H1 (cell line): ENCODE results near the gene SLC6A3. TPM values are rescaled to one million over a fixed set of nuclear protein-coding genes. Genes with fewer than 3 reads are reported as not detected.

Experiments
- CTCF ChIA-PET: fragments of 300-600 bp; sonication (Branson Sonifier 250); formaldehyde crosslinking; loops from one replicate; lab custom pipeline; 2021; ENCODE audit not compliant: partially characterized antibody; lab: Charles Lee
- POLR2A ChIA-PET: fragments of 300-600 bp; sonication (Branson Sonifier 250); formaldehyde crosslinking; loops from one replicate; lab custom pipeline; 2021; ENCODE audit warnings: inconsistent platforms; ENCODE audit not compliant: partially characterized antibody; lab: Charles Lee
- DNase-seq, 2 experiments: peaks; one replicate each; pipeline versions ENCODE4 v3.0.0 to v3.0.0-alpha.2; 2010 to 2022; ENCODE audit warnings: low spot score in 2 of 2, low read depth in 1 of 2, mixed read lengths in 1 of 2
- FAIRE-seq: peaks from 2 replicates; lab custom pipeline; 2011; peaks lifted over from hg19 to GRCh38; lab: Jason Lieb, UNC
- H2AFZ ChIP-seq: 2 replicates; pipeline ENCODE4 v1.8.1; 2012; ENCODE audit warnings: low read length, inconsistent platforms
- H2AK5ac ChIP-seq: 2 replicates; pipeline ENCODE4 v1.6.1; 2013; ENCODE audit warnings: low read depth, low read length
- H2BK120ac ChIP-seq: replicated peaks from 2 replicates; pipeline ENCODE3; 2013; ENCODE audit warnings: low read depth, low read length, inconsistent platforms
- H2BK12ac ChIP-seq: 2 replicates; pipeline ENCODE4 v1.6.1; 2013; ENCODE audit warnings: low read depth, low read length
- H2BK15ac ChIP-seq: 2 replicates; pipeline ENCODE4 v1.6.1; 2013; ENCODE audit warnings: low read length
- H2BK20ac ChIP-seq: 2 replicates; pipeline ENCODE4 v1.6.1; 2013; ENCODE audit warnings: low read length
- H2BK5ac ChIP-seq: 2 replicates; pipeline ENCODE4 v1.6.1; 2013; ENCODE audit warnings: low read depth, low read length
- H3K14ac ChIP-seq: 2 replicates; pipeline ENCODE4 v1.6.1; 2013; ENCODE audit warnings: inconsistent platforms; ENCODE audit not compliant: insufficient read length
- H3K18ac ChIP-seq: 2 replicates; pipeline ENCODE4 v1.6.1; 2013; ENCODE audit warnings: low read length; ENCODE audit errors: extremely low read depth
- H3K23ac ChIP-seq: 2 replicates; pipeline ENCODE4 v1.6.1; 2013; ENCODE audit warnings: inconsistent platforms; ENCODE audit not compliant: insufficient read length
- H3K23me2 ChIP-seq: 2 replicates; pipeline ENCODE4 v1.6.1; 2013; ENCODE audit warnings: low read depth, low read length
- H3K27ac ChIP-seq: 2 replicates; pipeline ENCODE4 v1.6.1; 2011; ENCODE audit warnings: low read depth, low read length, inconsistent platforms
- H3K27me3 ChIP-seq, 4 experiments: replicated peaks in 1 of 4; 1 replicate in 1 of 4; 2 replicates in 3 of 4; pipeline versions ENCODE4 v1.6.1 to v1.8.1; 2011 to 2013; ENCODE audit warnings: low read length in 3 of 4, mild to moderate bottlenecking in 3 of 4, inconsistent platforms in 2 of 4, mixed read lengths in 2 of 4, moderate library complexity in 1 of 4; ENCODE audit not compliant: control insufficient read depth in 3 of 4, insufficient read depth in 3 of 4; ENCODE audit errors: extremely low read depth in 1 of 4
- H3K36me3 ChIP-seq, 4 experiments: 2 replicates each; pipeline versions ENCODE4 v1.6.1 to v1.8.1; 2011 to 2013; ENCODE audit warnings: mild to moderate bottlenecking in 4 of 4, low read length in 3 of 4, moderate library complexity in 2 of 4, control low read depth in 1 of 4, inconsistent platforms in 1 of 4; ENCODE audit not compliant: insufficient read depth in 4 of 4, control insufficient read depth in 2 of 4
- H3K4ac ChIP-seq: replicated peaks from 2 replicates; pipeline ENCODE3; 2013; ENCODE audit warnings: low read length, low read depth, mixed read lengths, inconsistent platforms; ENCODE audit not compliant: insufficient read length
- H3K4me1 ChIP-seq, 4 experiments: replicated peaks in 1 of 4; 1 replicate in 1 of 4; 2 replicates in 3 of 4; pipeline versions ENCODE4 v1.6.1 to v1.8.1; 2011 to 2013; ENCODE audit warnings: low read length in 3 of 4, inconsistent platforms in 2 of 4, mixed read lengths in 1 of 4; ENCODE audit not compliant: insufficient read depth in 4 of 4, control insufficient read depth in 3 of 4
- H3K4me2 ChIP-seq, 2 experiments: 2 replicates each; pipeline versions ENCODE4 v1.6.1 to v1.8.1; 2011 to 2013; ENCODE audit warnings: low read depth in 2 of 2, low read length in 2 of 2, control low read depth in 1 of 2, inconsistent platforms in 1 of 2, mild to moderate bottlenecking in 1 of 2; ENCODE audit not compliant: insufficient read depth in 1 of 2
- H3K4me3 ChIP-seq, 4 experiments: fragments of 200-600, 300-600 bp in 1 of 4; sonication (generic), shearing (Covaris generic), sonication (Bioruptor Twin) in 1 of 4; 2 replicates each; pipeline versions ENCODE4 v1.5.1 to v1.8.1; 2011 to 2016; ENCODE audit warnings: low read length in 4 of 4, low read depth in 3 of 4, control low read depth in 2 of 4, inconsistent platforms in 2 of 4, mild to moderate bottlenecking in 2 of 4, mixed read lengths in 1 of 4, moderate library complexity in 1 of 4; ENCODE audit not compliant: insufficient read depth in 2 of 4; ENCODE audit errors: extremely low read depth in 1 of 4
- H3K56ac ChIP-seq: replicated peaks from 2 replicates; pipeline ENCODE3; 2013; ENCODE audit warnings: low read depth, mild to moderate bottlenecking, mixed read lengths, low read length, inconsistent platforms; ENCODE audit not compliant: insufficient read length
- H3K79me1 ChIP-seq: 2 replicates; pipeline ENCODE4 v1.6.1; 2013; ENCODE audit warnings: low read depth, low read length, control low read depth
- H3K79me2 ChIP-seq, 2 experiments: 2 replicates each; pipeline versions ENCODE4 v1.6.1 to v1.8.1; 2012 to 2013; ENCODE audit warnings: low read length in 2 of 2, mild to moderate bottlenecking in 2 of 2, inconsistent platforms in 1 of 2; ENCODE audit not compliant: insufficient read depth in 2 of 2, control insufficient read depth in 1 of 2
- H3K9ac ChIP-seq, 4 experiments: replicated peaks in 1 of 4; 1 replicate in 1 of 4; 2 replicates in 3 of 4; pipeline versions ENCODE4 v1.6.1 to v1.8.1; 2011 to 2013; ENCODE audit warnings: low read depth in 3 of 4, low read length in 3 of 4, control low read depth in 2 of 4, mild to moderate bottlenecking in 2 of 4, moderate library complexity in 2 of 4, inconsistent platforms in 1 of 4; ENCODE audit errors: extremely low read depth in 1 of 4
- H3K9me3 ChIP-seq, 2 experiments: 2 replicates each; pipeline versions ENCODE4 v1.6.1 to v1.8.1; 2012 to 2013; ENCODE audit warnings: mild to moderate bottlenecking in 2 of 2, moderate library complexity in 2 of 2, control low read depth in 1 of 2, inconsistent platforms in 1 of 2, low read depth in 1 of 2, low read length in 1 of 2, mixed read lengths in 1 of 2; ENCODE audit not compliant: insufficient read depth in 2 of 2
- H4K20me1 ChIP-seq, 2 experiments: replicated peaks in 1 of 2; 2 replicates each; pipeline versions ENCODE3 to v1.8.1; 2011 to 2013; ENCODE audit warnings: inconsistent platforms in 2 of 2, low read length in 2 of 2, mild to moderate bottlenecking in 1 of 2; ENCODE audit not compliant: insufficient read depth in 2 of 2, control insufficient read depth in 1 of 2
- H4K5ac ChIP-seq: 2 replicates; pipeline ENCODE4 v1.6.1; 2013; ENCODE audit warnings: low read length, low read depth, mixed read lengths, inconsistent platforms; ENCODE audit not compliant: insufficient read length
- H4K8ac ChIP-seq: 2 replicates; pipeline ENCODE4 v1.8.0; 2013; ENCODE audit warnings: mild to moderate bottlenecking, moderate library complexity, low read length, inconsistent platforms; ENCODE audit not compliant: insufficient read depth; ENCODE audit errors: extremely low read depth
- H4K91ac ChIP-seq: replicated peaks from 2 replicates; pipeline ENCODE3; 2013; ENCODE audit warnings: low read length, mixed read lengths, inconsistent platforms; ENCODE audit not compliant: insufficient read length
- ATF3 ChIP-seq: IDR thresholded peaks from 2 replicates; pipeline ENCODE4 v1.6.1; 2011; ENCODE audit warnings: low read depth, mild to moderate bottlenecking, low read length; ENCODE audit not compliant: insufficient read depth
- HDAC2 ChIP-seq, 2 experiments: fragments of 300-600 bp in 1 of 2; sonication (generic) in 1 of 2; IDR thresholded peaks; 2 replicates each; pipeline ENCODE4 v1.6.1; 2011 to 2012; ENCODE audit warnings: low read depth in 2 of 2, low read length in 2 of 2, mild to moderate bottlenecking in 2 of 2, moderate library complexity in 2 of 2, borderline replicate concordance in 1 of 2, inconsistent platforms in 1 of 2
- SIN3A ChIP-seq, 2 experiments: IDR thresholded peaks in 1 of 2; conservative IDR thresholded peaks in 1 of 2; 2 replicates each; pipeline ENCODE4 v1.6.1; 2011 to 2012; ENCODE audit warnings: low read length in 2 of 2, improper control_type of control experiment in 1 of 2, low read depth in 1 of 2, mild to moderate bottlenecking in 1 of 2
- SP4 ChIP-seq: IDR thresholded peaks from 2 replicates; pipeline ENCODE4 v1.6.1; 2012; ENCODE audit warnings: low read length, inconsistent platforms
- TEAD4 ChIP-seq: IDR thresholded peaks from 2 replicates; pipeline ENCODE4 v1.6.1; 2012; ENCODE audit warnings: low read depth, low read length, inconsistent platforms, mixed read lengths
- WGBS, 2 experiments: shearing (Covaris generic) in 1 of 2; methylation state at CpG; one replicate each; pipeline versions ENCODE4 v1.1.6 to v1.1.7; 2013 to 2015; ENCODE audit warnings: low lambda C conversion rate in 2 of 2, mixed read lengths in 2 of 2, inconsistent platforms in 1 of 2, low coverage in 1 of 2, missing lambda C conversion rate in 1 of 2; ENCODE audit not compliant: insufficient replicate concordance in 2 of 2, insufficient coverage in 1 of 2, insufficient read length in 1 of 2; ENCODE audit errors: extremely low coverage in 1 of 2, missing lambda C conversion rate in 1 of 2; 5-methylcytosine and 5-hydroxymethylcytosine counted together
- polyA plus RNA-seq, 7 experiments: library from polyadenylated mRNA; depleted of rRNA in 3 of 7; stranded (reverse) in 5 of 7; unstranded in 2 of 7; fragments of >200 nt in 5 of 7; fragments of 200-250 nt in 2 of 7; gene quantifications; 1 replicate in 5 of 7; 2 replicates in 1 of 7; 4 replicates in 1 of 7; pipeline versions ENCODE4 v1.2.1 to v1.2.3, GENCODE V29; 2011 to 2013; ENCODE audit warnings: missing spikeins in 2 of 7, mixed read lengths in 2 of 7
- total RNA-seq: library from RNA; stranded (reverse); fragmentation: NEBNext Ultra II Directional; extraction: Animal tissue kit (Norgen Biotek cat#: 25700); gene quantifications from 2 replicates; pipeline ENCODE4 v1.2.1, GENCODE V29; 2021

Gene SLC6A3
- total and polyA plus RNA-seq, 2 of the 8 experiments (the other 6 are each of a cell fraction or from before 2014, with no cell fraction given): 0.48 to 0.91 TPM

- Histone ChIP-seq H2BK12ac (no peak overlapping the region), H4K91ac (no peak overlapping the region), H3K18ac (no peak overlapping the region), H4K5ac (no peak overlapping the region), H3K27me3 (no peaks in the 10 kb centered on the region; a peak in 1 of 7 replicates), H3K36me3 (no peaks in the 10 kb centered on the region), H2AK5ac (no peak overlapping the region), H3K56ac (no peak overlapping the region), H4K8ac (peak overlapping the region; percentile 5; the same call in 1 of the 2 replicates), H3K27ac (no peak overlapping the region), H2BK15ac (no peak overlapping the region), H3K9ac (no peak overlapping the region), H3K4me1 (peaks cover 0 to 2% (median 0%) of the 10 kb centered on the region in 4 experiments; a peak in 3 of 7 replicates), H3K4ac (no peak overlapping the region), H2BK5ac (no peak overlapping the region), H3K9me3 (no peaks in the 10 kb centered on the region), H2BK20ac (no peak overlapping the region), H3K79me1 (no peaks in the 10 kb centered on the region), H3K4me3 (no peak overlapping the region), H3K79me2 (no peaks in the 10 kb centered on the region), H2BK120ac (no peak overlapping the region), H3K23me2 (no peaks in the 10 kb centered on the region), H3K23ac (no peak overlapping the region), H2AFZ (no peak overlapping the region), H3K4me2 (no peak overlapping the region), H3K14ac (no peak overlapping the region), H4K20me1 (no peaks in the 10 kb centered on the region)
- ChIA-PET POLR2A (interaction anchor here (1.0 to 2.8 kb wide), 2 partner anchors 9 to 15 kb away, joined by 3 to 10 read pairs; no protein-coding TSS in a partner anchor), CTCF (interaction anchor here (0.5 to 2.4 kb wide), 8 partner anchors 10 to 250 kb away, joined by 3 to 6 read pairs (median 3); no protein-coding TSS in a partner anchor)
- WGBS, 2 experiments: 87% methylated on average over 30 of the region's 32 CpGs; no CpG with 5 or more reads in 1 of the 2 experiments
- TF ChIP-seq SP4: no peak
- TF ChIP-seq TEAD4: no peak
- no peak for TF ChIP-seq ATF3
- no peak for TF ChIP-seq SIN3A (conservative IDR thresholded peaks at IDR 0.05 in 1 of 2, IDR thresholded peaks at IDR 0.05 in 1 of 2; ENCODE audit: low read depth in 1 of 2, low read length in 2 of 2)
- no peak for TF ChIP-seq HDAC2 (IDR thresholded peaks at IDR 0.05; ENCODE audit: borderline replicate concordance in 1 of 2, low read depth in 2 of 2, low read length in 2 of 2)
- FAIRE-seq: no peak
- DNase-seq: no peak
Measured at GRCh38 chr5:1394881-1395860, 50.1 kb downstream of the SLC6A3 start.
